IMR-90 (cell line): Measurements from ENCODE around the gene NR2F1.

Experiments
- NFE2L2 ChIP-seq: fragments of 150-350 bp; IDR thresholded peaks from 2 replicates; pipeline ENCODE4 v1.6.1; 2016; ENCODE audit warnings: low read depth, mild to moderate bottlenecking, low read length
- POLR2A ChIP-seq: IDR thresholded peaks from 2 replicates; pipeline ENCODE4 v1.6.1; 2012; ENCODE audit warnings: mild to moderate bottlenecking, low read depth, low read length
- TF ChIP-seq, protein P1 (sequence below): conservative IDR thresholded peaks from 2 replicates; pipeline ENCODE4 v1.5.1; 2012; ENCODE audit warnings: mild to moderate bottlenecking, low read depth, low read length, improper control_type of control experiment
- TF ChIP-seq, protein P2 (sequence below): fragments of 150-350 bp; IDR thresholded peaks from 2 replicates; pipeline ENCODE4 v1.6.1; 2016; ENCODE audit warnings: low read depth, mild to moderate bottlenecking, low read length, moderate library complexity, borderline replicate concordance
- TF ChIP-seq, protein P3 (sequence below): fragments of 150-350 bp; IDR thresholded peaks from 2 replicates; pipeline ENCODE4 v1.6.1; 2017; ENCODE audit warnings: mild to moderate bottlenecking, antibody characterized with exemption, low read length, low read depth

DNA sequence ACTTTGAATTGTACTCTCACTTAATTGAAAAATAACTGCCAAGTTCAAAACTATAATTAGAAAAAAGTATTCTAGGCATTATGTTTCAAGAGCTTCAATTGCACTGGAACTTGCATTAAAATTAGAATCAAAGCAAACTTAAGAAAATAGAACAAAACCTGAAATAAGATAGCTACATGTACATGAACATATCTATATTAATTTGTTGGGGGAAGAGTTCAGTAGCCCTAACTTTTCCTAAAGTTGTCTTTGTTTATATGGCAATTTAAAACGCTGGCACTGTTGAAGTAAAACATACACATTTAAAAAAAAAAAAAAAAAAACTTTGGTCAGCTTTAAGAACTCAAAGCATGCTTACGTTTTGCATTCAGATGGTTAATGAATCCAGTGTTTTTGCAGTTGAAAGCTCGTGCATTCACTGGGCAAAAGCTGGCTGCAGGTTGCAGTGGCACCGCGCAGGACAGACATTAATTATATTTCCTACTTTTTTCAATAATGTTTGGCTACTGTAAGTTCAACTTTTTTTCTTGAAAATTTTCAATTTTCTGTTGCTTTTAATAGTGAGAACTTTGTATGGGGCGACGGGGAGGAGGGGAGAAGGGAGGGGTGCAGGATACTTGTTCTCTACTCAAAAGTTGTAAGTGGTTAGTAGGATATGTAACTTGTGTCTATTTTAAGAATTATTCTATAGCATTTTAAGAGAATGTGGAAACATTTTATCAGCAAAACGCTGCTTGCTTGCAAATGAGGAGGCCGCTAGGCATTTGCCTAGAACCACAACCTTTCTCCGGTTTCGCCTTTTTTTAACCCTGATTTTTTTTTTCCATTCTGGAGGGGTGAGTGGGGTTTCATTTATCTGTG lies 3.9 kb downstream of the NR2F1 start:
- no peak for TF ChIP-seq POLR2A
- TF ChIP-seq, protein P1, sequence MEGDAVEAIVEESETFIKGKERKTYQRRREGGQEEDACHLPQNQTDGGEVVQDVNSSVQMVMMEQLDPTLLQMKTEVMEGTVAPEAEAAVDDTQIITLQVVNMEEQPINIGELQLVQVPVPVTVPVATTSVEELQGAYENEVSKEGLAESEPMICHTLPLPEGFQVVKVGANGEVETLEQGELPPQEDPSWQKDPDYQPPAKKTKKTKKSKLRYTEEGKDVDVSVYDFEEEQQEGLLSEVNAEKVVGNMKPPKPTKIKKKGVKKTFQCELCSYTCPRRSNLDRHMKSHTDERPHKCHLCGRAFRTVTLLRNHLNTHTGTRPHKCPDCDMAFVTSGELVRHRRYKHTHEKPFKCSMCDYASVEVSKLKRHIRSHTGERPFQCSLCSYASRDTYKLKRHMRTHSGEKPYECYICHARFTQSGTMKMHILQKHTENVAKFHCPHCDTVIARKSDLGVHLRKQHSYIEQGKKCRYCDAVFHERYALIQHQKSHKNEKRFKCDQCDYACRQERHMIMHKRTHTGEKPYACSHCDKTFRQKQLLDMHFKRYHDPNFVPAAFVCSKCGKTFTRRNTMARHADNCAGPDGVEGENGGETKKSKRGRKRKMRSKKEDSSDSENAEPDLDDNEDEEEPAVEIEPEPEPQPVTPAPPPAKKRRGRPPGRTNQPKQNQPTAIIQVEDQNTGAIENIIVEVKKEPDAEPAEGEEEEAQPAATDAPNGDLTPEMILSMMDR, result no peak
- TF ChIP-seq, protein P2, sequence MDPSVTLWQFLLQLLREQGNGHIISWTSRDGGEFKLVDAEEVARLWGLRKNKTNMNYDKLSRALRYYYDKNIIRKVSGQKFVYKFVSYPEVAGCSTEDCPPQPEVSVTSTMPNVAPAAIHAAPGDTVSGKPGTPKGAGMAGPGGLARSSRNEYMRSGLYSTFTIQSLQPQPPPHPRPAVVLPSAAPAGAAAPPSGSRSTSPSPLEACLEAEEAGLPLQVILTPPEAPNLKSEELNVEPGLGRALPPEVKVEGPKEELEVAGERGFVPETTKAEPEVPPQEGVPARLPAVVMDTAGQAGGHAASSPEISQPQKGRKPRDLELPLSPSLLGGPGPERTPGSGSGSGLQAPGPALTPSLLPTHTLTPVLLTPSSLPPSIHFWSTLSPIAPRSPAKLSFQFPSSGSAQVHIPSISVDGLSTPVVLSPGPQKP, result no peak
- TF ChIP-seq, protein P3, sequence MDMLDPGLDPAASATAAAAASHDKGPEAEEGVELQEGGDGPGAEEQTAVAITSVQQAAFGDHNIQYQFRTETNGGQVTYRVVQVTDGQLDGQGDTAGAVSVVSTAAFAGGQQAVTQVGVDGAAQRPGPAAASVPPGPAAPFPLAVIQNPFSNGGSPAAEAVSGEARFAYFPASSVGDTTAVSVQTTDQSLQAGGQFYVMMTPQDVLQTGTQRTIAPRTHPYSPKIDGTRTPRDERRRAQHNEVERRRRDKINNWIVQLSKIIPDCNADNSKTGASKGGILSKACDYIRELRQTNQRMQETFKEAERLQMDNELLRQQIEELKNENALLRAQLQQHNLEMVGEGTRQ, result no peak
- TF ChIP-seq NFE2L2, result no peak
